Activated T-helper 17 cell treated with anti-CD3 and anti-CD28 coated beads, Interleukin-2, amount 50 U/mL, for 72 hours (primary cell): ENCODE data around the gene PRKCB. TPM values are rescaled to one million over a fixed set of nuclear protein-coding genes. Genes with fewer than 3 reads are reported as not detected.
A peak's percentile ranks its signal among the peaks of the same experiment; 100 is the strongest.

Source experiments
- ATAC-seq: fragments of 150-1000 bp; cut with Tn5 transposase; replicated peaks from 2 replicates; pipeline ENCODE4 v1.10.0; 2021; ENCODE audit warnings: mild to moderate bottlenecking, moderate library complexity
- H3K27ac Mint-ChIP-seq: one replicate; pipeline ENCODE4 v1.8.0; 2022; ENCODE audit warnings: mixed read lengths
- H3K27me3 Mint-ChIP-seq: one replicate; pipeline ENCODE4 v1.8.0; 2022; ENCODE audit warnings: mixed read lengths
- H3K36me3 Mint-ChIP-seq: one replicate; pipeline ENCODE4 v1.8.0; 2022; ENCODE audit warnings: low read depth, mild to moderate bottlenecking, mixed read lengths
- H3K4me1 Mint-ChIP-seq: one replicate; pipeline ENCODE4 v1.8.0; 2022; ENCODE audit warnings: mixed read lengths
- H3K4me3 Mint-ChIP-seq: one replicate; pipeline ENCODE4 v1.8.0; 2022; ENCODE audit warnings: mild to moderate bottlenecking, mixed read lengths
- H3K9me3 Mint-ChIP-seq: one replicate; pipeline ENCODE4 v1.8.0; 2022; ENCODE audit warnings: mixed read lengths
- total RNA-seq, 2 donors: library from RNA; stranded (reverse); gene quantifications; one replicate each; pipeline ENCODE4 v1.2.3, GENCODE V29; 2022

PRKCB gene
- total RNA-seq, 2 donors from 2014 or later, result 76.0 to 87.7 TPM

GRCh38 chr16:24069036-24069590 is 233.3 kb downstream of the PRKCB start:
- Mint-ChIP-seq H3K4me1 (peaks cover 32% of the 10 kb centered on the region), H3K27me3 (no peaks in the 10 kb centered on the region), H3K9me3 (no peaks in the 10 kb centered on the region), H3K36me3 (no peaks in the 10 kb centered on the region), H3K27ac (peak overlapping the region; percentile 65), H3K4me3 (no peak overlapping the region)
- ATAC-seq, result no peak

- Mint-ChIP-seq H3K4me1 (peaks cover 44% of the 10 kb centered on the region), H3K9me3 (no peaks in the 10 kb centered on the region), H3K27ac (peak overlapping the region; percentile 45), H3K27me3 (no peaks in the 10 kb centered on the region), H3K4me3 (no peak overlapping the region), H3K36me3 (no peaks in the 10 kb centered on the region)
- ATAC-seq, result peak; percentile 81
Measured at GRCh38 chr16:24070851-24071250, 235.1 kb downstream of the PRKCB start.

- ATAC-seq, result no peak
- Mint-ChIP-seq H3K27ac (peak overlapping the region; percentile 96), H3K27me3 (no peaks in the 10 kb centered on the region), H3K36me3 (no peaks in the 10 kb centered on the region), H3K9me3 (no peaks in the 10 kb centered on the region), H3K4me1 (peaks cover 50% of the 10 kb centered on the region), H3K4me3 (peak overlapping the region; percentile 79)
Measured at GRCh38 chr16:24071666-24072360, 236.0 kb downstream of the PRKCB start.

- Mint-ChIP-seq H3K27me3 (no peaks in the 10 kb centered on the region), H3K9me3 (no peaks in the 10 kb centered on the region), H3K36me3 (no peaks in the 10 kb centered on the region), H3K4me1 (peaks cover 56% of the 10 kb centered on the region), H3K27ac (peak overlapping the region; percentile 96), H3K4me3 (peak overlapping the region; percentile 79)
- ATAC-seq, result no peak
Measured at GRCh38 chr16:24073321-24073720, 237.5 kb downstream of the PRKCB start.

- H3K4me1 Mint-ChIP-seq, result peaks cover 50% of the 10 kb centered on the region
- no peak overlapping the region for H3K4me3 Mint-ChIP-seq
Measured at GRCh38 chr16:24074574-24074973, 238.8 kb downstream of the PRKCB start.

GRCh38 chr16:24075302-24075701 is 239.5 kb downstream of the PRKCB start:
- no peak for ATAC-seq
- H3K9me3 Mint-ChIP-seq, result no peaks in the 10 kb centered on the region

More at GRCh38 chr16:24074574-24074973, 238.8 kb downstream of the PRKCB start:
- no peaks in the 10 kb centered on the region for H3K36me3 Mint-ChIP-seq
- no peaks in the 10 kb centered on the region for H3K27me3 Mint-ChIP-seq
- no peaks in the 10 kb centered on the region for H3K9me3 Mint-ChIP-seq
- no peak for ATAC-seq
- no peak overlapping the region for H3K27ac Mint-ChIP-seq

GRCh38 chr16:24075931-24076716 is 240.3 kb downstream of the PRKCB start:
- Mint-ChIP-seq H3K27ac (peak overlapping the region; percentile 65), H3K4me1 (peaks cover 48% of the 10 kb centered on the region), H3K4me3 (peak overlapping the region; percentile 18), H3K9me3 (no peaks in the 10 kb centered on the region), H3K27me3 (no peaks in the 10 kb centered on the region), H3K36me3 (no peaks in the 10 kb centered on the region)
- peak; percentile 89 for ATAC-seq

More at GRCh38 chr16:24075302-24075701, 239.5 kb downstream of the PRKCB start:
- Mint-ChIP-seq H3K36me3 (no peaks in the 10 kb centered on the region), H3K4me3 (peak overlapping the region; percentile 18), H3K4me1 (peaks cover 53% of the 10 kb centered on the region), H3K27me3 (no peaks in the 10 kb centered on the region), H3K27ac (no peak overlapping the region)

- Mint-ChIP-seq H3K4me1 (peaks cover 37% of the 10 kb centered on the region), H3K36me3 (no peaks in the 10 kb centered on the region), H3K27me3 (no peaks in the 10 kb centered on the region), H3K4me3 (no peak overlapping the region), H3K9me3 (no peaks in the 10 kb centered on the region), H3K27ac (no peak overlapping the region)
- ATAC-seq, result no peak
Measured at GRCh38 chr16:24077292-24077691, 241.5 kb downstream of the PRKCB start.

GRCh38 chr16:24077966-24078365 is 242.2 kb downstream of the PRKCB start:
- Mint-ChIP-seq H3K9me3 (no peaks in the 10 kb centered on the region), H3K27me3 (no peaks in the 10 kb centered on the region), H3K4me1 (peaks cover 30% of the 10 kb centered on the region), H3K36me3 (no peaks in the 10 kb centered on the region), H3K27ac (no peak overlapping the region), H3K4me3 (no peak overlapping the region)
- ATAC-seq, result no peak

- Mint-ChIP-seq H3K9me3 (peaks cover 6% of the 10 kb centered on the region), H3K27ac (peak overlapping the region; percentile 34), H3K4me1 (no peaks in the 10 kb centered on the region), H3K27me3 (no peaks in the 10 kb centered on the region), H3K36me3 (peaks cover 30% of the 10 kb centered on the region), H3K4me3 (no peak overlapping the region)
- ATAC-seq, result no peak
Measured at GRCh38 chr16:24085666-24086065, 249.9 kb downstream of the PRKCB start.

GRCh38 chr16:24087891-24088410 is 252.2 kb downstream of the PRKCB start:
- Mint-ChIP-seq H3K27ac (no peak overlapping the region), H3K4me3 (no peak overlapping the region), H3K27me3 (no peaks in the 10 kb centered on the region), H3K4me1 (peaks cover 16% of the 10 kb centered on the region), H3K9me3 (peaks cover 10% of the 10 kb centered on the region), H3K36me3 (peaks cover 51% of the 10 kb centered on the region)
- no peak for ATAC-seq

- Mint-ChIP-seq H3K4me3 (no peak overlapping the region), H3K36me3 (peaks cover 59% of the 10 kb centered on the region), H3K9me3 (peaks cover 10% of the 10 kb centered on the region), H3K4me1 (peaks cover 16% of the 10 kb centered on the region), H3K27me3 (no peaks in the 10 kb centered on the region), H3K27ac (no peak overlapping the region)
- ATAC-seq, result no peak
Measured at GRCh38 chr16:24088767-24089166, 253.0 kb downstream of the PRKCB start.

- no peaks in the 10 kb centered on the region for H3K27me3 Mint-ChIP-seq
- peaks cover 16% of the 10 kb centered on the region for H3K4me1 Mint-ChIP-seq
- no peak overlapping the region for H3K4me3 Mint-ChIP-seq
- ATAC-seq, result no peak
- H3K36me3 Mint-ChIP-seq, result peaks cover 78% of the 10 kb centered on the region
- no peak overlapping the region for H3K27ac Mint-ChIP-seq
- H3K9me3 Mint-ChIP-seq, result peaks cover 10% of the 10 kb centered on the region
Measured at GRCh38 chr16:24091125-24091524, 255.3 kb downstream of the PRKCB start.

- Mint-ChIP-seq H3K36me3 (peaks cover 91% of the 10 kb centered on the region), H3K9me3 (peaks cover 10% of the 10 kb centered on the region), H3K27me3 (no peaks in the 10 kb centered on the region), H3K4me3 (no peak overlapping the region), H3K4me1 (peaks cover 16% of the 10 kb centered on the region), H3K27ac (peak overlapping the region; percentile 73)
- ATAC-seq, result peak; percentile 67
Measured at GRCh38 chr16:24093049-24093448, 257.3 kb downstream of the PRKCB start.
